SK-N-SH (cell line): ENCODE results near the gene CNTNAP2.

Experiments
- CTCF ChIP-seq: fragments of 200-600 bp; sonication (generic); IDR thresholded peaks from 2 replicates; pipeline ENCODE4 v1.6.1; 2017; ENCODE audit warnings: antibody characterized with exemption, mild to moderate bottlenecking, moderate library complexity
- EP300 ChIP-seq, 2 experiments: IDR thresholded peaks; 2 replicates each; pipeline versions ENCODE4 v1.4.0 to v1.6.1; 2012; ENCODE audit warnings: borderline replicate concordance in 1 of 2, low read depth in 1 of 2, low read length in 1 of 2
- EZH2phosphoT487 ChIP-seq: fragments of 200-600 bp; sonication (generic); IDR thresholded peaks from 2 replicates; pipeline ENCODE4 v1.6.1; 2017; ENCODE audit warnings: low read depth, mixed run types, mild to moderate bottlenecking, antibody characterized with exemption, moderate library complexity, borderline replicate concordance
- NFIC ChIP-seq: IDR thresholded peaks from 2 replicates; pipeline ENCODE4 v1.4.0; 2012; ENCODE audit warnings: borderline replicate concordance
- REST ChIP-seq: IDR thresholded peaks from 2 replicates; pipeline ENCODE4 v1.6.1; 2012; ENCODE audit warnings: mild to moderate bottlenecking, low read depth, low read length, moderate library complexity
- TAF1 ChIP-seq: IDR thresholded peaks from 2 replicates; pipeline ENCODE4 v1.6.1; 2012; ENCODE audit warnings: low read depth, mild to moderate bottlenecking, low read length, moderate library complexity, borderline replicate concordance

GRCh38 chr7:146736446-146737190, 620.0 kb downstream of the CNTNAP2 start:
- TF ChIP-seq TAF1: no peak
- peak; percentile 50 for TF ChIP-seq CTCF
- TF ChIP-seq EZH2phosphoT487: no peak
- TF ChIP-seq REST: no peak
- TF ChIP-seq EP300 (IDR thresholded peaks at IDR 0.05; ENCODE audit: borderline replicate concordance in 1 of 2, low read depth in 1 of 2, low read length in 1 of 2): no peak
- TF ChIP-seq NFIC: no peak
